ENCODE data around the gene SLC31A2. TPM values are rescaled to one million over a fixed set of nuclear protein-coding genes. Genes with fewer than 3 reads are reported as not detected.

The SLC31A2 gene
- total RNA-seq (2022; extraction: Qiagen RNA extraction; ENCODE audit: low read depth): 6.7 to 8.3 TPM (median 7.4 TPM) in 5 replicates

GRCh38 chr9:113150670-113151611 is at the start of gene SLC31A2:
TSS of gene SLC31A2 (plus strand) at chr9:113151007. CDS start at chr9:113151075, 68 bp downstream.

Other genes with a start within 250 kb of the SLC31A2 start
- 0.89 to 1.1 TPM (median 0.98 TPM) in 5 replicates for gene ZNF883, start 138.8 kb upstream of the SLC31A2 start, total RNA-seq (2022; extraction: Qiagen RNA extraction; ENCODE audit: low read depth)
- 1.3 to 1.9 TPM (median 1.8 TPM) in 5 replicates for gene ZFP37, start 94.3 kb upstream of the SLC31A2 start, total RNA-seq (2022; extraction: Qiagen RNA extraction; ENCODE audit: low read depth)
- 15.4 to 19.6 TPM (median 19.4 TPM) in 5 replicates for gene FKBP15, start 70.3 kb downstream of the SLC31A2 start, total RNA-seq (2022; extraction: Qiagen RNA extraction; ENCODE audit: low read depth)
- 21.4 to 26.1 TPM (median 23.4 TPM) in 5 replicates for gene SLC31A1, start 70.5 kb downstream of the SLC31A2 start, total RNA-seq (2022; extraction: Qiagen RNA extraction; ENCODE audit: low read depth)
- gene CDC26, start 124.6 kb downstream of the SLC31A2 start, total RNA-seq (2022; extraction: Qiagen RNA extraction; ENCODE audit: low read depth): 47.1 to 55.9 TPM (median 52.7 TPM) in 5 replicates
- gene PRPF4, start 124.7 kb downstream of the SLC31A2 start, total RNA-seq (2022; extraction: Qiagen RNA extraction; ENCODE audit: low read depth): 61.8 to 63.0 TPM (median 62.3 TPM) in 5 replicates
- 0.20 TPM in 1 of 5 replicates, not detected in the others for gene RNF183, start 152.4 kb downstream of the SLC31A2 start, total RNA-seq (2022; extraction: Qiagen RNA extraction; ENCODE audit: low read depth)
- gene WDR31, start 189.3 kb downstream of the SLC31A2 start, total RNA-seq (2022; extraction: Qiagen RNA extraction; ENCODE audit: low read depth): 1.0 to 1.5 TPM (median 1.4 TPM) in 5 replicates
- gene BSPRY, start 198.5 kb downstream of the SLC31A2 start, total RNA-seq (2022; extraction: Qiagen RNA extraction; ENCODE audit: low read depth): 0.04 to 0.07 TPM (median 0.05 TPM) in 3 of 5 replicates, not detected in the others
- gene HDHD3, start 226.0 kb downstream of the SLC31A2 start, total RNA-seq (2022; extraction: Qiagen RNA extraction; ENCODE audit: low read depth): 22.5 to 27.5 TPM (median 24.0 TPM) in 5 replicates

Measured in A549 treated with DMSO at 1 μM for 4 hours (cell line).